IMR-90 (cell line): ENCODE measurements around the gene NFIA.

Experiments used
- CEBPB ChIP-seq: IDR thresholded peaks from 2 replicates; pipeline ENCODE4 v1.6.1; 2012; ENCODE audit warnings: low read depth, low read length, improper control_type of control experiment
- MXI1 ChIP-seq: IDR thresholded peaks from 2 replicates; pipeline ENCODE4 v1.6.1; 2012; ENCODE audit warnings: low read depth, mild to moderate bottlenecking, low read length, moderate library complexity, borderline replicate concordance
- POLR2A ChIP-seq: IDR thresholded peaks from 2 replicates; pipeline ENCODE4 v1.6.1; 2012; ENCODE audit warnings: mild to moderate bottlenecking, low read depth, low read length
- RCOR1 ChIP-seq: IDR thresholded peaks from 2 replicates; pipeline ENCODE4 v1.6.1; 2012; ENCODE audit warnings: mild to moderate bottlenecking, low read length, improper control_type of control experiment; ENCODE audit not compliant: insufficient replicate concordance
- TF ChIP-seq, protein P1 (sequence below): conservative IDR thresholded peaks from 2 replicates; pipeline ENCODE4 v1.5.1; 2012; ENCODE audit warnings: mild to moderate bottlenecking, low read depth, low read length, improper control_type of control experiment

DNA sequence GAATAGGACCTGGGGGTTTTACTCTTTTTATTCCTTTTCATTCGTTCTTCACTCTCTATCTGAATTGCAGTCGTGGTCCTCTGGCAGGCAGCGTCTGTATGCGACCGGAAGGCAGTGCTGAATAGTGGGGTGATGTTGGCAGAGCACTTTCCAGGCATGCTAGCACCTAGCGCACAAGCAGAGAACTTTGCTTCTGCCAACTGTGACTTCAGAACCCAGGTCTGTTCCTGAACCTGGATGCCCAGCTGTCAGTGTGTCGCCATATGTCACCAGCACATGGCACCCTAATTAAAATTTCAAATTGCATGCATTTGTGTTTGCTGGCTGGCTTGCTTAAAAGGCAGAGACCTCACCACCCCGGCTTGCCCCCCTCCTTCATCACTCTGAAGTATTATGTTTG is 116.2 kb downstream of the NFIA start:
- TF ChIP-seq, protein P1, sequence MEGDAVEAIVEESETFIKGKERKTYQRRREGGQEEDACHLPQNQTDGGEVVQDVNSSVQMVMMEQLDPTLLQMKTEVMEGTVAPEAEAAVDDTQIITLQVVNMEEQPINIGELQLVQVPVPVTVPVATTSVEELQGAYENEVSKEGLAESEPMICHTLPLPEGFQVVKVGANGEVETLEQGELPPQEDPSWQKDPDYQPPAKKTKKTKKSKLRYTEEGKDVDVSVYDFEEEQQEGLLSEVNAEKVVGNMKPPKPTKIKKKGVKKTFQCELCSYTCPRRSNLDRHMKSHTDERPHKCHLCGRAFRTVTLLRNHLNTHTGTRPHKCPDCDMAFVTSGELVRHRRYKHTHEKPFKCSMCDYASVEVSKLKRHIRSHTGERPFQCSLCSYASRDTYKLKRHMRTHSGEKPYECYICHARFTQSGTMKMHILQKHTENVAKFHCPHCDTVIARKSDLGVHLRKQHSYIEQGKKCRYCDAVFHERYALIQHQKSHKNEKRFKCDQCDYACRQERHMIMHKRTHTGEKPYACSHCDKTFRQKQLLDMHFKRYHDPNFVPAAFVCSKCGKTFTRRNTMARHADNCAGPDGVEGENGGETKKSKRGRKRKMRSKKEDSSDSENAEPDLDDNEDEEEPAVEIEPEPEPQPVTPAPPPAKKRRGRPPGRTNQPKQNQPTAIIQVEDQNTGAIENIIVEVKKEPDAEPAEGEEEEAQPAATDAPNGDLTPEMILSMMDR = no peak
- no peak for TF ChIP-seq CEBPB
- no peak for TF ChIP-seq MXI1
- no peak for TF ChIP-seq POLR2A
- TF ChIP-seq RCOR1 = no peak
